ENCODE data around the gene GAMT.

The GAMT gene

DNA sequence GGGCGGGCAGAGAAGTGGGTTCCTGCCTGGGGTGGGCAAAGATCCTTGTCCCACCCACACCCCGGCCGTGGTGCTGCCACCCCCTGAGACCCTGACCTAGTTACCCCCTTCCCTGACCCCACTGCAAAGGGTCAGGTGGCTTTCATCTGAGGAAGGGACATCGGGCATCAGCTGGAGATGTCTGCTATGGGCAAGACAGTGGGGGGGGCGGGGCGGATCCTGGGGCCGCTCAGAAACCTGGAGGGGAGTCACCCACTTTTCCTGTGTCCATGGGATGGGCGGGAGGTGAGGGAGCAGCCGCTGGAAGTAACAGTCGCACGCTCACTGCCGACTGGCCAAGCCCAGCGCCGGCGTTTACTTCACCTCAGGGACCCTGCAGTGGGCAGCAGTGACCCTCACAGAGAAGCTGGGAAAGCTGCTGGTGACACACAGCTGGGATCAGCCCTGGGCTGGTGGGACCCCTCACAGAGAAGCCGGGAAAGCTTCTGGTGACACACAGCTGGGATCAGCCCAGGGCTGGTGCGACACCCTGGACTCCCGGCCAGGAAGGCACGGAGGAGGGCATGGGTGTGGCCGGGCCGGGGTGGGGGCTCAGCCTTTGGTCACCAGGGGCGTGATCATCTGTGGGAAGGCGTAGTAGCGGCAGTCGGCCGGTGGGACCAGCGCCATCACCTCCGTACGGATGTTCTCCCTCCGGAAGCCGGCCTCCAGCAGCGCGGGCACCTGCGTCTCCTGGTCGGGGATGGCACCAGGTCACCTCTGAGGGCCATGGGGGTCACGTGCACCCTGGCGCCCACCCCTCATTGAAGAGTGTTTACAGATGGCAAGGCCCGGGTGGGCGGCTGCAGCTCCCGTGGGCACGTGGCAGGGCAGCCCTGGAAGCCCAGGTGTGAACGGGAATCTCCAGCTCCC is 4.3 kb downstream of the GAMT start:
- Histone ChIP-seq H2AFZ (ENCODE audit: low read depth, low read length) (no peak overlapping the region), H3K4me3 (ENCODE audit: low read length) (no peak overlapping the region), H3K4me1 (ENCODE audit: insufficient read depth, low read length) (peaks cover 5% of the 10 kb centered on the region), H3K27me3 (ENCODE audit: insufficient read depth, low read length) (no peaks in the 10 kb centered on the region), H3K9me3 (ENCODE audit: low read length) (no peaks in the 10 kb centered on the region), H3K36me3 (ENCODE audit: insufficient read depth, low read length) (peaks cover 18% of the 10 kb centered on the region)

DNA sequence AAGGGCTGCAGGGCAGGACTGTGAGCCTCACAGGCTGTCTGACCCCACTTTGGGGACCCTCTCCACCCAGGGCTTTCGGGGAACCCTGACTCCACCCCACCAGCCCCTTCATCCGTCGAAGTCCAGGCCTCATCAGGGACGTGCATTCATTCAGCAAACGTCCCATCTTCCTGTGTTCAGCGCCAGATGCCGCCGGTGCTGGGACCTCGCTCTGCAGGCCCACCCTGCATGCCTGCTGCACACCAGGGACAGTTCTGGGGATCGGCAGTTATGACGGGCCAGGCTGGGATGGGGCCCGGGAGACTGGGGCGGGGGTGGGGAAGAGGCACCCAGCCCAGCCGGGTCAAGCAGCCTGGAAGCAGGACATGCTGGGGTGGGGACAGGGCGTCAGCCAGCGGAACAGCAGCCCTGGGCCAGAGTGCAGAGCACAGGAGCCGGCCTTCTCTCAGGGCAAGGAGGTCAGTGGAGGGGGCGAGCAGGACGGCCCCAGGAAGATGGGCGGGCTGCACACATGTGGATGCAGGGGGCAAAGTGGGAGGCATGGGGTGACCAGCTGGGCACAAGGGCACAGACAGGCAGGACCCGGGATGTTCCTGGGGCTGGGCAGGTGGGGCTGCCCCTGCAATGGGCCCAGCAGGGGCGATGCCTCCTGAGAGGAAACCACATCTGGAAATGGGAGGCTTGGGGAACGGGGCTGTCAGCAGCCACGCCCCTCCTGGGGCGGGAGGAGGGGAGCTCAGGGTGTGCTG is 5.1 kb downstream of the GAMT start:
- Histone ChIP-seq H3K9me3 (ENCODE audit: low read length) (no peaks in the 10 kb centered on the region), H3K4me1 (ENCODE audit: insufficient read depth, low read length) (peaks cover 5% of the 10 kb centered on the region), H2AFZ (ENCODE audit: low read depth, low read length) (no peak overlapping the region), H3K36me3 (ENCODE audit: insufficient read depth, low read length) (peaks cover 18% of the 10 kb centered on the region), H3K4me3 (ENCODE audit: low read length) (no peak overlapping the region), H3K27me3 (ENCODE audit: insufficient read depth, low read length) (no peaks in the 10 kb centered on the region)

DNA sequence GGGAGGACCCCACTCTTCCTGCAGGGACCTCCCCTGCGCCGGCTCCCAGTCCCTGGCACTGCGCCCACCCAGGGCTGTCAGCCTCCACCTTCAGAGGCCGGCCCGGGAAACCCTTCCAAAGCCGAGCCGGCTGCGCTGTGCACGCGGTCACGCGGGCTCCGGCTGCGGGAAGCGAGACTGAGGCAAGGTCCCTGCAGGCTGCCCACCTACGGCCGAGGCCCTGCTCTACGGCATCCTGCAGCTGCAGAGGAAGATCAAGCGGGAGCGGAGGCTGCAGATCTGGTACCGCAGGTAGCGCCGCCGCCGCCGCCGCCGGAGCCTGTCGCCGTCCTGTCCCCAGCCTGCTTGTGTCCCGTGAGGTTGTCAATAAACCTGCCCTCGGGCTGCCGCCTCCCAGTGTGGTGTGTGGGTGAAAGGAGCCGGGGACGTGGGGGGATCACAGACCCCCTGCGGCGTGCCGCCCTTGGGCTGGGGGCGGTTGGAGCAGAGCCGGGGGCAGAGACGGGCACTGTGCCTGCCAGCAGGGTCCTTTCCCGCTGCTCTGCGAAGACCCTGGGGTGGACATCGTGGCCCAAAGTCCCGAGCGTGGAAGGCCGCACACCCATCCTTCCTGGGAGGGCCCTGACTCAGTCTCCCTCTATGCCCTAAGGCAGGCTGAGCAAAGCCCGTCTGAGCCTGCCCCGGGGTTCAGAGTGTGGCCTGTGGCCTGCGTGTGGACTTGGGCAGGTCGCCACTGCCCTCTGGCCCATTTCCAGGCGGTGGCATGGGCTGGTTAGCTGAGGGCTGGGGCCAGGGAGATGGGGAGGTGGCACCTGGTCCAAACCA is 5.9 kb downstream of the GAMT start:
- H3K4me3 ChIP-seq (ENCODE audit: low read length): no peak overlapping the region
- no peaks in the 10 kb centered on the region for H3K9me3 ChIP-seq (ENCODE audit: low read length)
- no peaks in the 10 kb centered on the region for H3K4me1 ChIP-seq (ENCODE audit: insufficient read depth, low read length)
- no peak overlapping the region for H2AFZ ChIP-seq (ENCODE audit: low read depth, low read length)
- peaks cover 23% of the 10 kb centered on the region for H3K36me3 ChIP-seq (ENCODE audit: insufficient read depth, low read length)
- H3K27me3 ChIP-seq (ENCODE audit: insufficient read depth, low read length): no peaks in the 10 kb centered on the region

DNA sequence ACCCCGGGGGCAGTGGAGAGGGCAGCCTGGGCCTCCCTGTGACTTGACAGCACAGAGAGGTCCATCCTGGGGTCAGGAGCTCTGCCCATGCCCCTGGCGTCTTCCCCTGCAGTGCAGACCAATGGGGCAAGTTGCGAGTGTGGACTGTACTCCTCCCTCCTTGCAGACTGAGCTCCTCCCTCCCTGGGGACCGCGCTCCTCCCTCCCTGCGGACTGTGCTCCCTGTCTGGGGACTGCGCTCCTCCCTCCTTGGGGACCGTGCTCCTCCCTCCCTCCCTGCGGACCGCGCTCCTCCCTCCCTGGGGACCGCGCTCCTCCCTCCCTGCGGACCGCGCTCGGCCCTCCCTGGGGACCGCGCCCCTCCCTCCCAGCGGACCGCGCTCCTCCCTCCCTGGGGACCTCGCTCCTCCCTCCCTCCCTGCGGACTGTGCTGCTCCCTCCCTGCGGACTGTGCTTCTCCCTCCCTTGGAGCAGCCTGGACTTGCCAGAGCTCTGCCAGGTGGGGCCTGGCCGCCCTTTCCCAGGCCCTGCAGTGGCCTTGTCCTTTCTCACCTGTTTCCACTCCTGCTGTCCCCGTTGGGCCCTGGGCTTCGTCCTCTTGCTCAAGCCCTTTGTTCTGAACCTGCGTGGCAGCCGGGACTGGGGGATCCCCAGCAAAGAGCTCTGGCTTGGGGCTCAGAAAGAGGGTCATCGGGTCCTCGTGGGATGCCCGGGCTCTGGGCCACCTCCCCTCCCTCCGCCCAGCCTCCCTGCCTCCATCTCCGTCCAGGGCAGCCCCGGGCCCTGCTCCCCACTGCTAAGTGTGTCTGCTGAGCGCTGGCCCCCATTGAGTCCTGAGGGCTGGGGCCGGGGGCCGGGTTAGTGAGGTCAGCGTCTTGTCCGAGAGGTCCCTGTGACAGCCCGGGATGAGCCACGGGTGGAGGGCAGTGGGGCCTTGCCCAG is 6.8 kb downstream of the GAMT start:
- peaks cover 24% of the 10 kb centered on the region for H3K36me3 ChIP-seq (ENCODE audit: insufficient read depth, low read length)
- no peak overlapping the region for H2AFZ ChIP-seq (ENCODE audit: low read depth, low read length)
- H3K4me1 ChIP-seq (ENCODE audit: insufficient read depth, low read length): no peaks in the 10 kb centered on the region
- no peak overlapping the region for H3K4me3 ChIP-seq (ENCODE audit: low read length)
- no peaks in the 10 kb centered on the region for H3K27me3 ChIP-seq (ENCODE audit: insufficient read depth, low read length)
- no peaks in the 10 kb centered on the region for H3K9me3 ChIP-seq (ENCODE audit: low read length)

DNA sequence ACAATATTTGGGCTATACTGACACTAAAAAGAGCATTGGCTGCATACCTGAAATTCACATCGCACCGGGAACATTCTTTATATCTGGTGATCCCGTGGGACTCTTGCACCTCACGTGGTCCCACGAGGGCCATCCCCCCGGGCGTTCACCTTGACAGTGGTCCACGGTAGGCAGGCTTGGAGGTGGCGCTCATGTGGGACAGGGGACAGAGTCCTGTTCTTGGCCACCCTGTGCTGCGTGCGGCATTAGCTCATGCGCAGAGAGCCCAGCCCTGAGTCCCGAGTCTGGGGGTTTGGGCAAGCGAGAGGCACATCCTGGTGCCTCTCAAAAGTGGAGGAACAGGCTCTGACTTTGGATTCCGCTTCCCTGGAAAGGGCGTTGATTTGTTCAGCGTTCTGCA is 7.5 kb downstream of the GAMT start:
- no peaks in the 10 kb centered on the region for H3K4me1 ChIP-seq (ENCODE audit: insufficient read depth, low read length)
- peaks cover 27% of the 10 kb centered on the region for H3K36me3 ChIP-seq (ENCODE audit: insufficient read depth, low read length)
- no peaks in the 10 kb centered on the region for H3K9me3 ChIP-seq (ENCODE audit: low read length)
- no peak overlapping the region for H2AFZ ChIP-seq (ENCODE audit: low read depth, low read length)
- no peaks in the 10 kb centered on the region for H3K27me3 ChIP-seq (ENCODE audit: insufficient read depth, low read length)
- H3K4me3 ChIP-seq (ENCODE audit: low read length): no peak overlapping the region

DNA sequence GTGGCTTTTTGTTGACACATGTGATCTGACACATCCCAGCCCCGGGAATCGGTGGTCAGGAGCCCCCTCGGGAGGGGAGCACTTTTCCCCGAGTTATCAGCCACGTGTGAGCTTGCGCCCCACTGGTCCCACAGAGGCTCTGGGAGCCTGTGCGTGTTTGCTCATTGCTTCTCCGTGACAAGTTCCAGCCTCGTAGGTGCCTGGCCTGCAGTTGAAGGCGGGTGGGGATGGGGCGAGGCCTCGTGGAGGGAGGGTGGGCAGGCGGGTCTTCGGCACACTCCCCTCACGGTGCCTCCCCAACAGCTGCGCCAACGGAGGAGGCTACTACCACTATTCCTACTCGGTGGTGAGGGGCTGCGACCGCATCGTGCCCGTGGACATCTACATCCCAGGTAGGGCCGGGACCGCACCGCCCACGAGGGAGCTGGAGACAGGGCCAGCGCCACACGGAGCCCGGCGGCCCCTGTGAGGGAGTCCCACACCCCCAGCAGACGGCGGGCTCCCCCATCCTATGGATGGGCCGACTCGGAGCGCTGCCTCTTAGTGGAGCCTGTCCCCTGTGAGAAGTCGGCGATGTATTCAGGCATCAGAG is 8.3 kb downstream of the GAMT start:
- H3K4me3 ChIP-seq (ENCODE audit: low read length): no peak overlapping the region
- H3K36me3 ChIP-seq (ENCODE audit: insufficient read depth, low read length): peaks cover 26% of the 10 kb centered on the region
- H3K4me1 ChIP-seq (ENCODE audit: insufficient read depth, low read length): no peaks in the 10 kb centered on the region
- H3K27me3 ChIP-seq (ENCODE audit: insufficient read depth, low read length): no peaks in the 10 kb centered on the region
- no peak overlapping the region for H2AFZ ChIP-seq (ENCODE audit: low read depth, low read length)
- no peaks in the 10 kb centered on the region for H3K9me3 ChIP-seq (ENCODE audit: low read length)

DNA sequence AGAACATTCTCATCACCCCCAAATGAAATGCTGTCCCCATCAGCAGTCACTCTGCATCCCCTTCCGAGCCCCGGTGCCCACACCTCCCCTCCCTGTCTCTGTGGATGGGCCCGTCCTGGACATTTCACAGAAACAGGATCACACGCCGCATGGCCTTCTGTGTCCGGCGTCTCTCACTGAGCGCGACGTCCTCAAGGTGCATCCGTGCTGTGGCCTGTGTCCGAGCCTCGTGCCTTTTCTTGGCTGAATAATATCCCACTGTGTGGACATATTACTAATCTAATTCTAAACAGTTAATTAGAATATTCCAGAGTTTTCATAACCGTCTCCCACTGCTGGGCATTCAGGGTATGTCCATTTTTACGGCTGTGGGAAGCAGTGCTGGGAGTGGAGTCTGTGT is 8.9 kb downstream of the GAMT start:
- peaks cover 26% of the 10 kb centered on the region for H3K36me3 ChIP-seq (ENCODE audit: insufficient read depth, low read length)
- no peak overlapping the region for H2AFZ ChIP-seq (ENCODE audit: low read depth, low read length)
- H3K9me3 ChIP-seq (ENCODE audit: low read length): no peaks in the 10 kb centered on the region
- H3K27me3 ChIP-seq (ENCODE audit: insufficient read depth, low read length): no peaks in the 10 kb centered on the region
- no peaks in the 10 kb centered on the region for H3K4me1 ChIP-seq (ENCODE audit: insufficient read depth, low read length)
- no peak overlapping the region for H3K4me3 ChIP-seq (ENCODE audit: low read length)

DNA sequence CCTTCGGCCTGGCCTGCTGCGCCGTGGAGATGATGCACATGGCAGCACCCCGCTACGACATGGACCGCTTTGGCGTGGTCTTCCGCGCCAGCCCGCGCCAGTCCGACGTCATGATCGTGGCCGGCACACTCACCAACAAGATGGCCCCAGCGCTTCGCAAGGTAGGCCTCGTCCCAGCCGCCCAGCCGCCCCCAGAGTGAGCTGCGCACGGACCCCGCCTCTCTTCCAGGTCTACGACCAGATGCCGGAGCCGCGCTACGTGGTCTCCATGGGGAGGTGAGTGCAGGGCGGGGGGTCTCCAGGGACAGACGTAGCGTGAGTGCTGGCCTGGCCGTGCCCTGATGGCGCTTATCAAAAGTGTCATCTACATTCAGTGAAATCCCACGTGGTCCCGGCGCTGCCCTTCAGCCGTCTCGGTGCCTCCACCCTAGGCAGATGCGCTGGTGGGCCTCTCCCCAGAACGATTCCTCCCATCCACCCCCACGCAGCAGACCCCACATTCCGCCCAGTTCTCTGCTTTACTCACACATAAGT is 10.4 kb downstream of the GAMT start:
- H3K9me3 ChIP-seq (ENCODE audit: low read length): no peaks in the 10 kb centered on the region
- H2AFZ ChIP-seq (ENCODE audit: low read depth, low read length): no peak overlapping the region
- H3K4me3 ChIP-seq (ENCODE audit: low read length): no peak overlapping the region
- peaks cover 29% of the 10 kb centered on the region for H3K36me3 ChIP-seq (ENCODE audit: insufficient read depth, low read length)
- no peaks in the 10 kb centered on the region for H3K4me1 ChIP-seq (ENCODE audit: insufficient read depth, low read length)
- no peaks in the 10 kb centered on the region for H3K27me3 ChIP-seq (ENCODE audit: insufficient read depth, low read length)

DNA sequence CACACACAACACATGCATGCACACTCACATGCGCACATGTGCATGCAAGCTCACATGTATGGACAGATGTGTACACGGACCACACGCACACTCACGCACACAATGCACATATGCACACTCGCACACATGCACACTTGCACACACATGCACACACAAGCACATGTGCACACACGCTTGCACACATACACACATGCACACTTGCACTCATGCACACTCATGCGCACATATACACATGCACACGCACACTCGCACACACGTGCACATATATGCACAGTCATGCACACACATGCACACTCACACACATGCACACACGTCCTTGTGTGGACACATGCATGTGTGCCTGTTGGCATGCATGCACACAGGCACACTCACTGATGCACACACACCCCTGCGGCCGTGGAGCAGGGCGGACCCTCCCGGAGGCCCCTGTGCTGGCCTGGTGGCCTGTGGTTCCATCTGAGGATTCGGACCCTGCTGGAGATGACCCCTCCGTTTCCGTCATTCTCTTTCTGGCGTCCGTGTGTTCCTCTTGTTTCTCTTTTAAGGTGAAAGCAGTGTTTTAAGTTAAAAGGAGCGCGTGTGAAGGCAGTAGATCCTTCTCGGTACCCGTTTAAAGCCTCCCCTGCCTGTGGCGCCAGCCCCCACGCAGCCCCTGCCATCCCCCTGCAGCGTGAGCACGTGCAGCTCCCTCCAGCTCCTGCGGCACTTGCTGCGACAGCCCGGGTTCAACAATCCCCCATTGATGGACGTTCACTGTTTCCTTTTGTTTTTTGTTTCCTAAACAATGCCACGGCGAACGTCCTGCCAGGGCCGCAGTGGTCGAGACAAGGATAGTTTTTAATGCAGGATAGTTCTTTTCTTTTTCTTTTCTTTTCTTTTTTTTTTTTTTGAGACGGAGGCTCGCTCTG is 12.1 kb downstream of the GAMT start:
- Histone ChIP-seq H2AFZ (ENCODE audit: low read depth, low read length) (no peak overlapping the region), H3K4me3 (ENCODE audit: low read length) (no peak overlapping the region), H3K36me3 (ENCODE audit: insufficient read depth, low read length) (peaks cover 29% of the 10 kb centered on the region), H3K4me1 (ENCODE audit: insufficient read depth, low read length) (peaks cover 7% of the 10 kb centered on the region), H3K9me3 (ENCODE audit: low read length) (no peaks in the 10 kb centered on the region), H3K27me3 (ENCODE audit: insufficient read depth, low read length) (no peaks in the 10 kb centered on the region)

DNA sequence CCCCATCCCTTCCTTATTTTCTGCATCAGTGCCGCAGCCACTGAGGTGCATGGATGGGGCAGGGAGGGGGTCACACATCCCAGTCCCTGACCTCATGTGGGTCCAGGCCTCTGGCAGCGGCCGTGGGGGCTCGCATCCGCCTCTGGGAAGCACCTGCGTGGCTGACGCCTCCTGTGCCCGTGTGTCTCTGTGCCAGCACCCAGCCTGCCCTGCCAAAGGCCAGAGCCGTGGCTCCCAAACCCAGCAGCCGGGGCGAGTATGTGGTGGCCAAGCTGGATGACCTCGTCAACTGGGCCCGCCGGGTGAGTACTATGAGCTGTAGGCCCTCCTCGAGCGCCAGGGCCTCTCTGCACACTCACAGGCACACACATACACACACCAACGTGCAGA is 12.7 kb downstream of the GAMT start:
- no peaks in the 10 kb centered on the region for H3K27me3 ChIP-seq (ENCODE audit: insufficient read depth, low read length)
- H3K4me3 ChIP-seq (ENCODE audit: low read length): no peak overlapping the region
- no peak overlapping the region for H2AFZ ChIP-seq (ENCODE audit: low read depth, low read length)
- no peaks in the 10 kb centered on the region for H3K9me3 ChIP-seq (ENCODE audit: low read length)
- peaks cover 7% of the 10 kb centered on the region for H3K4me1 ChIP-seq (ENCODE audit: insufficient read depth, low read length)
- peaks cover 29% of the 10 kb centered on the region for H3K36me3 ChIP-seq (ENCODE audit: insufficient read depth, low read length)
